AG04449 (cell line): Measurements from ENCODE around the gene MEI1.
"Not testable (repeated sequence)": the region's sequence is repeated elsewhere in the genome, so short reads cannot be mapped to it uniquely, and the experiment has no call there.

ENCODE experiments used
- CTCF ChIA-PET: fragments of 350-600 bp; formaldehyde crosslinking; extraction: SDS; loops from one replicate; lab custom pipeline; 2021; ENCODE audit warnings: antibody characterized with exemption; lab: Yijun Ruan, JAX
- POLR2A ChIA-PET: fragments of 400-600, 350-600 bp; formaldehyde crosslinking; extraction: SDS; loops from one replicate; lab custom pipeline; 2020; ENCODE audit warnings: antibody characterized with exemption, inconsistent platforms; lab: Yijun Ruan, JAX
- DNase-seq: peaks from one replicate; pipeline ENCODE4 v3.0.0-alpha.2; 2010; ENCODE audit warnings: low read depth, low spot score
- H3K4me3 ChIP-seq: 2 replicates; pipeline ENCODE4 v1.5.1; 2011; ENCODE audit warnings: low read depth, mild to moderate bottlenecking, control low read depth, low read length
- TF ChIP-seq, protein P1 (sequence below): IDR thresholded peaks from one replicate; pipeline ENCODE4 v1.5.1; 2011; ENCODE audit warnings: mild to moderate bottlenecking, moderate library complexity, low read length, control low read depth, inconsistent platforms; ENCODE audit not compliant: insufficient read depth; ENCODE audit errors: missing control alignments

Gene MEI1

GRCh38 chr22:41831828-41832552, 132.7 kb downstream of the MEI1 start:
- TF ChIP-seq, protein P1, sequence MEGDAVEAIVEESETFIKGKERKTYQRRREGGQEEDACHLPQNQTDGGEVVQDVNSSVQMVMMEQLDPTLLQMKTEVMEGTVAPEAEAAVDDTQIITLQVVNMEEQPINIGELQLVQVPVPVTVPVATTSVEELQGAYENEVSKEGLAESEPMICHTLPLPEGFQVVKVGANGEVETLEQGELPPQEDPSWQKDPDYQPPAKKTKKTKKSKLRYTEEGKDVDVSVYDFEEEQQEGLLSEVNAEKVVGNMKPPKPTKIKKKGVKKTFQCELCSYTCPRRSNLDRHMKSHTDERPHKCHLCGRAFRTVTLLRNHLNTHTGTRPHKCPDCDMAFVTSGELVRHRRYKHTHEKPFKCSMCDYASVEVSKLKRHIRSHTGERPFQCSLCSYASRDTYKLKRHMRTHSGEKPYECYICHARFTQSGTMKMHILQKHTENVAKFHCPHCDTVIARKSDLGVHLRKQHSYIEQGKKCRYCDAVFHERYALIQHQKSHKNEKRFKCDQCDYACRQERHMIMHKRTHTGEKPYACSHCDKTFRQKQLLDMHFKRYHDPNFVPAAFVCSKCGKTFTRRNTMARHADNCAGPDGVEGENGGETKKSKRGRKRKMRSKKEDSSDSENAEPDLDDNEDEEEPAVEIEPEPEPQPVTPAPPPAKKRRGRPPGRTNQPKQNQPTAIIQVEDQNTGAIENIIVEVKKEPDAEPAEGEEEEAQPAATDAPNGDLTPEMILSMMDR, result no peak
- ChIA-PET CTCF (interaction anchor here (0.6 to 4.4 kb wide), 7 partner anchors 10 to 135 kb away, joined by 3 to 20 read pairs (median 3); no protein-coding TSS in a partner anchor), POLR2A (interaction anchor here (0.8 to 1.6 kb wide), 4 partner anchors 10 to 31 kb away, joined by 4 to 5 read pairs (median 5); partner anchors contain the start of gene CCDC134)
- H3K4me3 ChIP-seq, result peak overlapping the region; percentile 88
- DNase-seq, result no peak

DNA sequence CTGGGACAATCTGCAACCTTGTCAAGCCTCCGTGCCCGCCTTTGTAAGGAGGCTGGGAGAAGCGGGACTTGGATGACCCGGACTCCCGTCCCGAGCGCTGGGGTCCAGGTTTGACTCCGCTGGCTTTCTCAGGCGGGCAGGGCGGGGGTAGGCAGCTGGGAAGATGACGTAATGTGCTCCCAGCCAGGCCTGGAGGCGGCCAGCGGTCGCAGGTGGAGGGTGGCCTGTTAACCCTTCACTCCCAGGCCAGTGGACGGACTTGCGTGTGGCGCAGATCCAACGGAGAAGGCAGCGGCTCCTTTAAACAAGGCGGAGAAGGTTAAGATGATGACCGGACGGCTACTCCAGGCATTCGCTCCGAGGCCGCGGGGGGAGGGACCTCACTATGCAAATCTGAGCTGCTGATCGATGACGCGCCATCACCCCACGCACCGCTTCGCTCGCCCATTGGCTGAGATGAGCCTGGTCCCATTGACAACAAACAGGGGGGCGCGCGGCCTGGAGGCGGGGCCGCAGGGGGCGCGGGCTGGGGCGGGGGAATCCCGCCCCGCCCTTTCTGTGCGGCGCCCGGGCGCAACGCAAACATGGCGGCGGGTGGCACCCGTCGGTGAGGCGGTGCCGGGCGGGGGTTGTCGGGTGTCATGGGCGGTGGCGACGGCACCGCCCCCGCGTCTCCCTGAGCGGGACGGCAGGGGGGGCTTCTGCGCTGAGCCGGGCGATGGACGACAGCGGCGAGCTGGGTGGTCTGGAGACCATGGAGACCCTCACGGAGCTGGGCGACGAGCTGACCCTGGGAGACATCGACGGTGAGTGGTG, 133.5 kb downstream of the MEI1 start, which contains the start of gene SREBF2:
Gene SREBF2, plus strand, starts transcription at position 553 of the 816 bp plus-strand sequence. Its CDS starts 166 bp downstream, at position 719.
- H3K4me3 ChIP-seq, result peak within 1 kb of the TSS; percentile 88
- POLR2A ChIA-PET, result interaction anchor here (0.8 to 1.6 kb wide), 6 partner anchors 10 to 50 kb away, joined by 3 to 5 read pairs (median 4); partner anchors contain the start of gene CCDC134
- peak; percentile 94 for DNase-seq
- CTCF ChIA-PET, result interaction anchor here (0.8 to 4.4 kb wide), 6 partner anchors 10 to 135 kb away, joined by 3 to 20 read pairs (median 4); no protein-coding TSS in a partner anchor
- TF ChIP-seq, protein P1, result no peak

DNA sequence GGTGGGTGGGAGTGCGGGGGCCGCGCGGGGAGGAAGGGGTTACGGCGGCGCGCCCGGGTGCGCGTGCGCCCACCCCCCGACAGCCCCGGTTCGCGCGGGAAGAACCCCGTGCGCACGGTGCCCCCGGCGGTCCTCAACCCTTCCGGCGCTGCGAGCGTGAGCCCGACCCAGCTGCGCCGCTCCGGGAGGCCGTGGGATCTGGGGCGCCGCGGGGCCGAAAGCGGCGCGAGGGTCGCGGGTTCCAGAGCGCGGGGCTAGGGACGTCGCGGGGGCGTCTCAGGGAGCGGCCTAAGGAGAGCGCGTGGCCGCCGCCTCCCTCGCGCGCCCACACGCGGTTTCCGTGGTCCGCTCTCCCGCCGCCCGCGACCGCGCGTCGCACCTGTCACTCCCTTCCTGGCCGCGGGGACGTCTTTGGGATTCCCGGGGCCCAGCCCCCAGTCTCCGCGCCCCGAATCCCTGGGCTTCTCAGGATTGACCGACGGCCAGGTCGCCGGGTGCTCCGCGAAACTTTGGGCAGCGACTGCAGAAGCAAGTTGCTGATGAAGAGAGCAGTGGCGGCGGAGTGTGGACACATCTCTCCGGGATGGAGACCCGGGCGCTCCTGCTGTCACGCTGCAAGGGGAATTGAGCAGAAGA, 134.2 kb downstream of the MEI1 start:
- ChIA-PET CTCF (interaction anchor here (1.0 to 4.4 kb wide), 5 partner anchors 9 to 136 kb away, joined by 3 to 20 read pairs (median 4); no protein-coding TSS in a partner anchor), POLR2A (interaction anchor here (0.8 to 1.6 kb wide), 4 partner anchors 26 to 51 kb away, joined by 3 to 5 read pairs (median 4); partner anchors contain the start of gene CCDC134)
- TF ChIP-seq, protein P1, result no peak
- DNase-seq, result no peak
- peak overlapping the region; percentile 88 for H3K4me3 ChIP-seq

- TF ChIP-seq, protein P1, result no peak
- DNase-seq, result no peak
- peak overlapping the region; percentile 88 for H3K4me3 ChIP-seq
- POLR2A ChIA-PET, result interaction anchor here (1.2 kb wide), 1 partner anchor 31 kb away, joined by 3 read pairs; no protein-coding TSS in a partner anchor
- CTCF ChIA-PET, result interaction anchor here (1.0 to 4.4 kb wide), 4 partner anchors 8 to 137 kb away, joined by 3 to 20 read pairs (median 10); no protein-coding TSS in a partner anchor
Measured at GRCh38 chr22:41834005-41834944, 135.0 kb downstream of the MEI1 start.

GRCh38 chr22:41835462-41835861, 136.2 kb downstream of the MEI1 start:
- ChIA-PET CTCF (interaction anchor here (1.0 to 4.4 kb wide), 3 partner anchors 23 to 138 kb away, joined by 3 to 20 read pairs (median 16); no protein-coding TSS in a partner anchor), POLR2A (interaction anchor here (1.0 kb wide), 1 partner anchor 36 kb away, joined by 3 read pairs; no protein-coding TSS in a partner anchor)
- DNase-seq, H3K4me3 ChIP-seq: not testable (repeated sequence)
